SK-N-DZ (cell line): ENCODE measurements around the gene PPRC1.

Source experiments
- DNase-seq: peaks from one replicate; pipeline ENCODE4 v3.0.0-alpha.2; 2015; ENCODE audit warnings: low spot score
- small RNA-seq, 2 experiments: library from RNA; depleted of rRNA; stranded (forward); fragments of <200 nt; gene quantifications; one replicate each; pipeline ENCODE3, GENCODE V24; 2014

The PPRC1 gene

GRCh38 chr10:102191956-102192355, 59.1 kb downstream of the PPRC1 start:
- no peak for DNase-seq

- no peak for DNase-seq
These were observed 62.5 kb downstream of the PPRC1 start for GRCh38 chr10:102195296-102195870.

- DNase-seq: no peak
These were observed 64.1 kb downstream of the PPRC1 start for GRCh38 chr10:102196893-102197292.

GRCh38 chr10:102198027-102198426, 65.2 kb downstream of the PPRC1 start:
- no peak for DNase-seq

Small RNA genes within 50 kb of the gene (small RNA-seq; reads per million reads assigned to genes)
- gene AL500527.1 (0 to 0.03 reads per million in 2 experiments), gene AL500527.2 (0 reads per million in 2 experiments)
